SU-DHL-6 (cell line): Measurements from ENCODE around the gene ERBB4.

ENCODE experiments used
- H2AFZ ChIP-seq: fragments of 200-600 bp; sonication (generic); 2 replicates; pipeline ENCODE4 v1.6.1; 2014; ENCODE audit warnings: low read depth, mild to moderate bottlenecking, moderate library complexity, mixed read lengths, antibody characterized with exemption, low read length; ENCODE audit not compliant: severe bottlenecking
- H3F3A ChIP-seq: fragments of 200-600 bp; shearing (Covaris generic); 2 replicates; pipeline ENCODE4 v1.6.0; 2016; ENCODE audit warnings: antibody characterized with exemption, mild to moderate bottlenecking; ENCODE audit not compliant: insufficient read depth
- H3K27ac ChIP-seq: fragments of 200-600 bp; sonication (generic); 2 replicates; pipeline ENCODE4 v1.5.1; 2016; ENCODE audit warnings: low read depth, mild to moderate bottlenecking, low read length, moderate library complexity, mixed read lengths
- H3K27me3 ChIP-seq: fragments of 200-600 bp; sonication (generic), shearing (Covaris generic); 2 replicates; pipeline ENCODE4 v1.6.0; 2014; ENCODE audit warnings: mild to moderate bottlenecking, low read length
- H3K36me3 ChIP-seq: fragments of 200-600 bp; sonication (generic); 2 replicates; pipeline ENCODE4 v1.6.1; 2014; ENCODE audit warnings: mild to moderate bottlenecking, low read length, mixed read lengths
- H3K4me2 ChIP-seq: fragments of 300-600, 200-600 bp; shearing (Covaris generic), sonication (generic); 2 replicates; pipeline ENCODE4 v1.6.0; 2014; ENCODE audit warnings: low read length, low read depth, mild to moderate bottlenecking; ENCODE audit not compliant: poor library complexity, severe bottlenecking
- H3K4me3 ChIP-seq: fragments of 200-600 bp; sonication (generic); 2 replicates; pipeline ENCODE4 v1.5.1; 2014; ENCODE audit warnings: antibody characterized with exemption, low read length, mild to moderate bottlenecking, mixed read lengths; ENCODE audit not compliant: insufficient read depth, poor library complexity, severe bottlenecking
- H3K79me2 ChIP-seq: fragments of 200-600 bp; sonication (generic); 2 replicates; pipeline ENCODE4 v1.6.1; 2014; ENCODE audit warnings: mild to moderate bottlenecking, low read length, moderate library complexity; ENCODE audit not compliant: insufficient read depth
- H3K9ac ChIP-seq: fragments of 200-600 bp; sonication (generic); 2 replicates; pipeline ENCODE4 v1.7.0; 2014; ENCODE audit warnings: mild to moderate bottlenecking, low read length
- H3K9me2 ChIP-seq: fragments of 200-600 bp; sonication (generic); replicated peaks from 2 replicates; pipeline ENCODE4 v1.6.1; 2014; ENCODE audit warnings: low read length; ENCODE audit not compliant: insufficient read depth
- H3K9me3 ChIP-seq: fragments of 200-600 bp; sonication (generic); 2 replicates; pipeline ENCODE4 v1.6.1; 2014; ENCODE audit warnings: low read length, mixed read lengths; ENCODE audit not compliant: insufficient read depth
- H4K20me1 ChIP-seq: fragments of 200-600 bp; sonication (generic); 2 replicates; pipeline ENCODE4 v1.6.1; 2014; ENCODE audit warnings: low read depth, mild to moderate bottlenecking, antibody characterized with exemption, low read length, moderate library complexity, mixed read lengths
- EZH2phosphoT487 ChIP-seq: fragments of 200-600 bp; sonication (generic), shearing (Covaris generic); conservative IDR thresholded peaks from 2 replicates; pipeline ENCODE4 v1.6.1; 2018; ENCODE audit warnings: mild to moderate bottlenecking, antibody characterized with exemption, low read length, moderate library complexity, mixed read lengths
- TF ChIP-seq, protein P1 (sequence below): fragments of 200-600 bp; sonication (generic); IDR thresholded peaks from one replicate; pipeline ENCODE4 v1.5.1; 2017; ENCODE audit warnings: antibody characterized with exemption, mild to moderate bottlenecking, low read length, moderate library complexity; ENCODE audit not compliant: insufficient read depth, poor library complexity, severe bottlenecking

Gene ERBB4

GRCh38 chr2:212295571-212295970, 243.0 kb downstream of the ERBB4 start:
- no peaks in the 10 kb centered on the region for H3K9me2 ChIP-seq
- TF ChIP-seq, protein P1, sequence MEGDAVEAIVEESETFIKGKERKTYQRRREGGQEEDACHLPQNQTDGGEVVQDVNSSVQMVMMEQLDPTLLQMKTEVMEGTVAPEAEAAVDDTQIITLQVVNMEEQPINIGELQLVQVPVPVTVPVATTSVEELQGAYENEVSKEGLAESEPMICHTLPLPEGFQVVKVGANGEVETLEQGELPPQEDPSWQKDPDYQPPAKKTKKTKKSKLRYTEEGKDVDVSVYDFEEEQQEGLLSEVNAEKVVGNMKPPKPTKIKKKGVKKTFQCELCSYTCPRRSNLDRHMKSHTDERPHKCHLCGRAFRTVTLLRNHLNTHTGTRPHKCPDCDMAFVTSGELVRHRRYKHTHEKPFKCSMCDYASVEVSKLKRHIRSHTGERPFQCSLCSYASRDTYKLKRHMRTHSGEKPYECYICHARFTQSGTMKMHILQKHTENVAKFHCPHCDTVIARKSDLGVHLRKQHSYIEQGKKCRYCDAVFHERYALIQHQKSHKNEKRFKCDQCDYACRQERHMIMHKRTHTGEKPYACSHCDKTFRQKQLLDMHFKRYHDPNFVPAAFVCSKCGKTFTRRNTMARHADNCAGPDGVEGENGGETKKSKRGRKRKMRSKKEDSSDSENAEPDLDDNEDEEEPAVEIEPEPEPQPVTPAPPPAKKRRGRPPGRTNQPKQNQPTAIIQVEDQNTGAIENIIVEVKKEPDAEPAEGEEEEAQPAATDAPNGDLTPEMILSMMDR = no peak
- no peak for TF ChIP-seq EZH2phosphoT487
- H3K27ac ChIP-seq = no peak overlapping the region

DNA sequence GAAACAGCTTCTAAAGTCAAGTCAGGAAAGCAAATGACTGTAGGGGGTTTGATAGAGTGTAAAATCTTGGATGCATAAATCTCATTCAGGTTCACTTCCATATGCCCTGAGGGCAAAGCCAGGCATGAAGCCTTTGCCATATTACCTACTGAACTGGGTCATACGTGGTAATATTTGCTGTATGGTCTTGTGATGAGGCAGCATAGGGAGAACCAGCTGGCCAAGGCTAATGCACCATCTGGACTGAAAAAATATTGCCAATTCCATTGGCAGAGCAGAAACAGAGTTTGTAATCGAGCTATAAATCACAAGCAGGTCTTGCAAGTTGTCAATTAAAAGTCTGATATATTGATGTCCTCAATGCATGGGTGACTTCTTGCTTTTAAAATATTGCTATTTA, 243.8 kb downstream of the ERBB4 start:
- Histone ChIP-seq H4K20me1 (no peaks in the 10 kb centered on the region), H3K9me2 (no peaks in the 10 kb centered on the region), H3K36me3 (no peaks in the 10 kb centered on the region), H3K79me2 (no peaks in the 10 kb centered on the region), H3K4me2 (no peak overlapping the region), H3K9me3 (no peaks in the 10 kb centered on the region), H3K27ac (no peak overlapping the region), H3K27me3 (no peaks in the 10 kb centered on the region), H2AFZ (no peak overlapping the region), H3F3A (no peaks in the 10 kb centered on the region), H3K4me3 (no peak overlapping the region), H3K9ac (no peak overlapping the region)
- TF ChIP-seq EZH2phosphoT487 = no peak
- TF ChIP-seq, protein P1 = no peak

More at GRCh38 chr2:212295571-212295970, 243.0 kb downstream of the ERBB4 start:
- no peak overlapping the region for H3K4me2 ChIP-seq
- H2AFZ ChIP-seq = no peak overlapping the region
- H3K27me3 ChIP-seq = no peaks in the 10 kb centered on the region
- no peaks in the 10 kb centered on the region for H4K20me1 ChIP-seq
- no peak overlapping the region for H3K4me3 ChIP-seq
- H3K36me3 ChIP-seq = no peaks in the 10 kb centered on the region
- H3K79me2 ChIP-seq = no peaks in the 10 kb centered on the region
- H3F3A ChIP-seq = no peaks in the 10 kb centered on the region
- H3K9me3 ChIP-seq = no peaks in the 10 kb centered on the region
- no peak overlapping the region for H3K9ac ChIP-seq

- Histone ChIP-seq H3K9ac (no peak overlapping the region), H3K79me2 (no peaks in the 10 kb centered on the region), H3K4me2 (no peak overlapping the region), H3F3A (no peaks in the 10 kb centered on the region), H3K36me3 (no peaks in the 10 kb centered on the region), H3K9me2 (no peaks in the 10 kb centered on the region), H3K9me3 (no peaks in the 10 kb centered on the region), H2AFZ (no peak overlapping the region), H3K27ac (no peak overlapping the region), H3K27me3 (no peaks in the 10 kb centered on the region), H3K4me3 (no peak overlapping the region), H4K20me1 (no peaks in the 10 kb centered on the region)
- TF ChIP-seq, protein P1 = no peak
- no peak for TF ChIP-seq EZH2phosphoT487
Measured at GRCh38 chr2:212289301-212289700, 249.3 kb downstream of the ERBB4 start.
